Neural progenitor cell (in vitro differentiated cells): ENCODE measurements around the gene ZNF418. TPM values are rescaled to one million over a fixed set of nuclear protein-coding genes. Genes with fewer than 3 reads are reported as not detected.
"Not testable (repeated sequence)": the region's sequence is repeated elsewhere in the genome, so short reads cannot be mapped to it uniquely, and the experiment has no call there.

Experiments
- DNase-seq: peaks from one replicate; pipeline ENCODE4 v3.0.0-alpha.2; 2016; ENCODE audit warnings: low spot score
- H2AFZ ChIP-seq: fragments of 200-600 bp; sonication (generic); replicated peaks from 2 replicates; pipeline ENCODE4 v1.6.1; 2016; ENCODE audit warnings: antibody characterized with exemption
- H3F3A ChIP-seq: fragments of 200-600 bp; sonication (generic); 2 replicates; pipeline ENCODE4 v1.6.1; 2016; ENCODE audit warnings: antibody characterized with exemption, low read depth
- H3K27ac ChIP-seq: fragments of 200-600 bp; sonication (generic); 2 replicates; pipeline ENCODE4 v1.5.1; 2016; ENCODE audit warnings: mild to moderate bottlenecking
- H3K27me3 ChIP-seq: fragments of 200-600 bp; sonication (generic); 2 replicates; pipeline ENCODE4 v1.6.1; 2016; ENCODE audit warnings: mild to moderate bottlenecking, moderate library complexity
- H3K36me3 ChIP-seq: fragments of 200-600 bp; sonication (generic); 2 replicates; pipeline ENCODE4 v1.5.1; 2016
- H3K4me1 ChIP-seq: fragments of 200-600 bp; sonication (generic); 2 replicates; pipeline ENCODE4 v1.6.1; 2016; ENCODE audit warnings: mixed run types
- H3K4me2 ChIP-seq: fragments of 200-600 bp; sonication (generic); 2 replicates; pipeline ENCODE4 v1.6.1; 2016
- H3K4me3 ChIP-seq: fragments of 200-600 bp; sonication (generic); 2 replicates; pipeline ENCODE4 v1.5.1; 2016
- H3K79me2 ChIP-seq: fragments of 200-600 bp; sonication (generic); 2 replicates; pipeline ENCODE4 v1.6.1; 2016; ENCODE audit warnings: low read depth
- H3K9ac ChIP-seq: fragments of 200-600 bp; sonication (generic); 2 replicates; pipeline ENCODE4 v1.6.1; 2016
- H3K9me3 ChIP-seq: fragments of 200-600 bp; sonication (generic); 2 replicates; pipeline ENCODE4 v1.5.1; 2016; ENCODE audit warnings: low read depth
- H4K20me1 ChIP-seq: fragments of 200-600 bp; sonication (generic); 2 replicates; pipeline ENCODE4 v1.6.1; 2016; ENCODE audit warnings: low read depth
- H3K27ac Mint-ChIP-seq: 3 replicates; pipeline ENCODE4 v1.8.0; 2021; ENCODE audit warnings: mixed read lengths
- H3K27me3 Mint-ChIP-seq: 2 replicates; pipeline ENCODE4 v1.8.0; 2022; ENCODE audit warnings: low read depth, mild to moderate bottlenecking, inconsistent platforms, moderate library complexity, mixed read lengths; ENCODE audit not compliant: insufficient read depth
- H3K36me3 Mint-ChIP-seq: 3 replicates; pipeline ENCODE4 v1.8.0; 2021; ENCODE audit warnings: mixed read lengths
- H3K4me1 Mint-ChIP-seq: 3 replicates; pipeline ENCODE4 v1.8.0; 2021; ENCODE audit warnings: mixed read lengths
- H3K4me3 Mint-ChIP-seq: 3 replicates; pipeline ENCODE4 v1.8.0; 2021; ENCODE audit warnings: mild to moderate bottlenecking, moderate library complexity, mixed read lengths
- H3K9me3 Mint-ChIP-seq: 3 replicates; pipeline ENCODE4 v1.8.0; 2020; ENCODE audit warnings: mixed read lengths
- EZH2 ChIP-seq: fragments of 200-600 bp; sonication (generic); IDR thresholded peaks from 2 replicates; pipeline ENCODE4 v1.6.1; 2017; ENCODE audit warnings: antibody characterized with exemption, mild to moderate bottlenecking, moderate library complexity
- EZH2phosphoT487 ChIP-seq: fragments of 200-600 bp; sonication (generic); IDR thresholded peaks from 2 replicates; pipeline ENCODE4 v1.6.1; 2017; ENCODE audit warnings: antibody characterized with exemption
- total RNA-seq: library from RNA; depleted of rRNA; stranded (reverse); fragments of >200 nt; gene quantifications from 2 replicates; pipeline ENCODE4 v1.2.3, GENCODE V29; 2015; ENCODE audit warnings: low replicate concordance
- TF ChIP-seq, protein P1 (sequence below): fragments of 200-600 bp; sonication (generic); IDR thresholded peaks from 2 replicates; pipeline ENCODE4 v1.5.1; 2017; ENCODE audit warnings: antibody characterized with exemption, mild to moderate bottlenecking

ZNF418 gene
- total RNA-seq, 1 donor from 2014 or later: 43.0 TPM

DNA sequence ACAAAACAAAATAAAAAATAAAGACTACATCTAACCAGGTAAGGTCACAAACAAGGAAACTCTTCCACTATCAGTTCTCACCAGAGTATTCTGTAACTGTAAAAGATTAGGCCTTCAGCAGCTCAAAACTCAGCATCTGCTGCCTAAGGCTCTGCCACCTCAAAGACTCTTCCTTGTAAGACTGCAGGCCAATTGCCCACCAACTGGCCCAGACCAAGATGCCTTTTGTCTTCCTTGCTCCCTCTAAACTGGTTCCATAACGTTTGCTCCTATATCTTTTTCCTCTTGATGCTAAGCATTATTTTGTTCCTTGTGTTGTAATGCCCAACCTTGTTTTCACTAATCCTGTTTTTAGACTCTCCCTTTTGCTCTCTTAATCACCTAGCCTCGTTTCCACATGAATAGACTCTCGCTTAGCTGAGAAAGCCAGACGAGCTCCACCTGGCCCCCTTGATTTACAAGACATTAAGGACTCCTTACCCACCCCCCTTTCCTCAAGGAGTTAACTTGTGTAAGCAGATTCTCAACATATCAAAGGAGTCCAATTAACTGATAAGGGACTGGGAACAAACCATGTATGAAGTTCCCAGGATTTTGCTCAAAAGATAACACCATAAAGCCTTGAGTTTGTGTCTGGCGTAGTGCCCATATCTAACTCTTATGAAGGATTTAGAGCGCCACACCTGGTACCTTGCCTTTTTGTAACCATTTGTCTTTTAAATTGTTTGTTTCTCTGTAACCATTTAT, 47.8 kb downstream of the ZNF418 start:
- peaks cover 64% of the 10 kb centered on the region for H3K36me3 Mint-ChIP-seq
- DNase-seq: peak; percentile 71
- Histone ChIP-seq H3K9ac (peak overlapping the region; percentile 85), H3K4me2 (peak overlapping the region; percentile 99), H3K79me2 (peaks cover 64% of the 10 kb centered on the region), H3K27ac (peak overlapping the region; percentile 81), H3K4me1 (peaks cover 11% of the 10 kb centered on the region), H3K27me3 (no peaks in the 10 kb centered on the region), H3K36me3 (peaks cover 8% of the 10 kb centered on the region), H2AFZ (no peak overlapping the region), H3K4me3 (peak overlapping the region; percentile 66), H4K20me1 (peaks cover 21% of the 10 kb centered on the region), H3K9me3 (no peaks in the 10 kb centered on the region), H3F3A (peaks cover 26% of the 10 kb centered on the region)
- H3K4me3 Mint-ChIP-seq: peak overlapping the region; percentile 93
- peaks cover 11% of the 10 kb centered on the region for H3K27me3 Mint-ChIP-seq
- peaks cover 78% of the 10 kb centered on the region for H3K9me3 Mint-ChIP-seq
- no peak overlapping the region for H3K27ac Mint-ChIP-seq
- TF ChIP-seq, protein P1, sequence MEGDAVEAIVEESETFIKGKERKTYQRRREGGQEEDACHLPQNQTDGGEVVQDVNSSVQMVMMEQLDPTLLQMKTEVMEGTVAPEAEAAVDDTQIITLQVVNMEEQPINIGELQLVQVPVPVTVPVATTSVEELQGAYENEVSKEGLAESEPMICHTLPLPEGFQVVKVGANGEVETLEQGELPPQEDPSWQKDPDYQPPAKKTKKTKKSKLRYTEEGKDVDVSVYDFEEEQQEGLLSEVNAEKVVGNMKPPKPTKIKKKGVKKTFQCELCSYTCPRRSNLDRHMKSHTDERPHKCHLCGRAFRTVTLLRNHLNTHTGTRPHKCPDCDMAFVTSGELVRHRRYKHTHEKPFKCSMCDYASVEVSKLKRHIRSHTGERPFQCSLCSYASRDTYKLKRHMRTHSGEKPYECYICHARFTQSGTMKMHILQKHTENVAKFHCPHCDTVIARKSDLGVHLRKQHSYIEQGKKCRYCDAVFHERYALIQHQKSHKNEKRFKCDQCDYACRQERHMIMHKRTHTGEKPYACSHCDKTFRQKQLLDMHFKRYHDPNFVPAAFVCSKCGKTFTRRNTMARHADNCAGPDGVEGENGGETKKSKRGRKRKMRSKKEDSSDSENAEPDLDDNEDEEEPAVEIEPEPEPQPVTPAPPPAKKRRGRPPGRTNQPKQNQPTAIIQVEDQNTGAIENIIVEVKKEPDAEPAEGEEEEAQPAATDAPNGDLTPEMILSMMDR: peak; percentile 16
- TF ChIP-seq EZH2: no peak
- peaks cover 15% of the 10 kb centered on the region for H3K4me1 Mint-ChIP-seq

- H3K79me2 ChIP-seq: peaks cover 64% of the 10 kb centered on the region
- Mint-ChIP-seq H3K9me3 (peaks cover 72% of the 10 kb centered on the region), H3K4me1 (peaks cover 15% of the 10 kb centered on the region), H3K36me3 (peaks cover 61% of the 10 kb centered on the region), H3K27ac (no peak overlapping the region), H3K27me3 (peaks cover 11% of the 10 kb centered on the region), H3K4me3 (no peak overlapping the region)
- H3K27me3 ChIP-seq: no peaks in the 10 kb centered on the region
- no peak overlapping the region for H3K27ac ChIP-seq
- peaks cover 8% of the 10 kb centered on the region for H3K36me3 ChIP-seq
- peaks cover 21% of the 10 kb centered on the region for H4K20me1 ChIP-seq
- TF ChIP-seq EZH2phosphoT487 (no peak), EZH2 (no peak)
- TF ChIP-seq, protein P1: no peak
- H3K9me3 ChIP-seq: no peaks in the 10 kb centered on the region
- H3F3A ChIP-seq: peaks cover 26% of the 10 kb centered on the region
- H3K4me3 ChIP-seq: peak overlapping the region; percentile 66
- no peak for DNase-seq
- H3K9ac ChIP-seq: no peak overlapping the region
- H3K4me2 ChIP-seq: peak overlapping the region; percentile 99
- H2AFZ ChIP-seq: no peak overlapping the region
- H3K4me1 ChIP-seq: peaks cover 11% of the 10 kb centered on the region
These were observed 49.2 kb downstream of the ZNF418 start for GRCh38 chr19:57886046-57886445.

DNA sequence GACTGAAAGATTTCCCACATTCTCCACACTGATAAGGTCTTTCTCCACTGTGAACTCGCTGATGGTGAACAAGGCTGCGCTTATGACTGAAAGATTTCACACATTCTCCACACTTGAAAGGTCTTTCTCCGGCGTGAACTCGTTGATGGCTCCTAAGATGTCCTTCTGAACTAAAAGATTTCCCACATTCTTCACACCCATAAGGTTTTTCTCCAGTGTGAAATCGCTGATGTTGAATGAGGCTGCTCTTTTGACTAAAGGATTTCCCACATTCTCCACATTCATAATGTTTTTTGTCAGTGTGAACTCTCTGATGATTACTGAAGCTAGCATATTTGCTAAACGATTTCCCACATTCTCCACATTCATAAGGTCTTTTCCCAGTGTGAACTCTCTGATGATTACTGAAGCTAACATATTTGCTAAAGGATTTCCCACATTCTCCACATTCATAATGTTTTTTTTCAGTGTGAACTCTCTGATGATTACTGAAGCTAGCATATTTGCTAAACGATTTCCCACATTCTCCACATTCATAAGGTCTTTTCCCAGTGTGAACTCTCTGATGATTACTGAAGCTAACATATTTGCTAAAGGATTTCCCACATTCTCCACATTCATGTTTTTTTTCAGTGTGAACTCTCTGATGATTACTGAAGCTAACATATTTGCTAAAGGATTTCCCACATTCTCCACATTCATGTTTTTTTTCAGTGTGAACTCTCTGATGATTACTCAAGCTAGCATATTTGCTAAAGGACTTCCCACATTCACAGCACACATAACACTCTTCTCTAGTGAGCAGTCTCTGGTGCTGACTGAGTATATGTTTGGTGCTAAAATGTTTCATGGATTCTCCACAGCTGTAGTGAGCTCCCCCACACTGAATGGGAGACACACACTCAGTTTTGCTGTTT, 61.1 kb downstream of the ZNF418 start:
- H3K27me3 ChIP-seq, H3K4me2 ChIP-seq, H3K9ac ChIP-seq, H3K4me1 ChIP-seq, DNase-seq, H2AFZ ChIP-seq, H3K4me3 ChIP-seq, H3K4me1 Mint-ChIP-seq, H3K27ac Mint-ChIP-seq, H4K20me1 ChIP-seq, H3K27ac ChIP-seq, H3K4me3 Mint-ChIP-seq: not testable (repeated sequence)
- Histone ChIP-seq H3K9me3 (peaks cover 20% of the 10 kb centered on the region), H3K36me3 (peaks cover 35% of the 10 kb centered on the region), H3K79me2 (peaks cover 87% of the 10 kb centered on the region), H3F3A (peaks cover 23% of the 10 kb centered on the region)
- H3K36me3 Mint-ChIP-seq: peaks cover 76% of the 10 kb centered on the region
- peaks cover 14% of the 10 kb centered on the region for H3K27me3 Mint-ChIP-seq
- peaks cover 80% of the 10 kb centered on the region for H3K9me3 Mint-ChIP-seq
